ENCODE results near the gene C1QTNF5.
A peak's percentile ranks its signal among the peaks of the same experiment; 100 is the strongest.
"Not testable (repeated sequence)": the region's sequence is repeated elsewhere in the genome, so short reads cannot be mapped to it uniquely, and the experiment has no call there.

C1QTNF5 gene

GRCh38 chr11:119340335-119341221 lies at the start of gene C1QTNF5:
Gene C1QTNF5 (minus strand): TSS chr11:119340883. CDS start chr11:119340397, 486 bp downstream.
- DNase-seq, result no peak

GRCh38 chr11:119389611-119390254 lies 49.0 kb upstream of the C1QTNF5 start:
- no peak for DNase-seq

- DNase-seq, result no peak
Measured at GRCh38 chr11:119388103-119388502, 47.4 kb upstream of the C1QTNF5 start.

DNA sequence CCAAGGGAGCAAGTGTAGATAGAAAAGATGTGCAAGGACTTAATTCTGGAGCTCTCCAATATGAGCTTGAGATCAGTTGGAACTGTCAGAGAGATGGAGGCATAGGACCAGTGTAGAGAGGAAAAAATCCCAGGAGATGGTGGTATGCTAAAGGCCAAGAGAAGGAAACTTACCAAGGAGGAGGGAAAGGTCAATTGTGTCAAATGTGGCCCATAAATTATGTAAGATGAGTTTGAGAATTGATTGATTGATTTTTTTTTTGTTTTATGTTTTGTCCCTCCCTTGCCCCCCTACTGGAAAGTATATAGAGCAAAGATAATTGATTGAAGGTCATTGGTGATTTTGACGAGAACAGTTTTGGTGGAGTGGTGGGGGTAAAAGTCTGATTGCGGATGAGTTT lies 43.6 kb upstream of the C1QTNF5 start:
- no peak for DNase-seq

DNA sequence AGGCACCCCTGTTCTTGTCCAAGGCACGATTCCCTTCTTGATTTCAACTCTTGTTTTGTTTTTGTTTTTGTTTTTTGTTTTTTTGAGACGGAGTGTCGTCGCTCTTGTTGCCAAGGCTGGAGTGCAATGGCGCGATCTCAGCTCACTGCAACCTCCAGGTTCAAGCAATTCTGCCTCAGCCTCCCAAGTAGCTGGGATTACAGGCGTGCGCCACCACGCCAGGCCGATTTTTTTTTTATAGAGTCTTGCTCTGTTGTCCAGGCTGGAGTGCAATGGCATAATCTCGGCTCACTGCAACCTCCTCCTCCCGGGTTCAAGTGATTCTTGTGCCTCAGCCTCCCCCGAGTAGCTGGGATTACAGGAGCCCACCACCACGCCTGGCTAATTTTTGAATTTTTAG lies 41.8 kb upstream of the C1QTNF5 start:
- not testable (repeated sequence) for DNase-seq

DNA sequence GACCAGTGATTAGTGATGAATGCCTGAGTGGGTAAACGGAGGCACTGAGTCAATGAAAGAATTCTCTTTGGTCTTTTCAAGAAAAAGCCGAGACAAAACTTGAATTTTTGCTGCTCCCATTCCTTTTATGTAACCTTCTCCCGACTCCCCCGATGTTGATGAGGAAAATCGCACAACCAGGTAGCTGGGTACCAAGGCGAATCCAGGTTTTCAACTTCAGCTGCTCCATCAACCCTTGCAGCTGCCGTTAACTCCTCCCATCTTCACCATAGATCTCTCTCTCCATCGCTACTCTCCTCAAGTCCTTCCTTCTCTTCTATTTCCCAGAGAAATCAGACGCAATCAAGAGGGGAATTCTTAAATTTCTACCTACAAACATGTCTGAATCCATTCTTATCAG lies 41.4 kb upstream of the C1QTNF5 start:
- no peak for DNase-seq

DNA sequence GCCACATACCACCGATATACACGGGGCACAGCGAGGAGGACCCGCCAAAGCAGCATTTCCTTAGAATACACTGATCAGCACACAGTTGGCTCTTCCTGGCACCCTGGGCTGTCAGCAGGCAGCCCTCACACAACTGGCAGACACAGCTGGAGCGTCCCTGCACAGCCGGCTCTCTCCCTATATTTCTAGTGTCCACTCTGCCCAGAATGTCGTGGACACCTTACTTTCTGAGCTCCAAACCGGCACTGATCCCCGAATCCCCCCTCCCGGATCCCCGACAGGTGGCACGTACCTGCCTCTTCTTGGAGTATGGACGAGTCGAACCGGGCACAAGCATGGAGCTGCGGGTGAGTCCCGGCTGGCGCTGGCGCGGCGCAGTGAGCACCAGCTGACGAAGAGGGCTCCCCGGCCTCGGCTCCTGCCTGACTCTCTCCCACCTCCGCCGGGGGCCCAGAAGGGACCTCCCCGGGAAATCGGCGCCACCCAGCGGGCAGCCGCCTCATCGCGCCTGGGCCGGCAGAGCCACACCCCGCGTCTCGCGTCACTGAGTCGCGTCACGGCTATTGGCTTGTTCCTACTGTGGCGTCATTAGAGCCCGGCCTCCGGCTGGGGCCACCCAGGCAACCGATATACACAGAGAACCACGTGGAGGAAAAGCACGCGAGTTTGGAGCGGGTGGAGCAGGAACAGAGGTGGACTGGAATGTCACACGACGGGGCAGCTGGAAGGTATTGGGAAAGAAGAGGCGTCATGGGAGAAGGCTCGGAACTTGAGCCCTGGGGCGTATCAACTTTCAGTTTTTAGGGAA lies 40.7 kb upstream of the C1QTNF5 start, which contains the start of gene USP2:
Gene USP2, minus strand, starts transcription at position 510 of the 808 bp plus-strand sequence. CDS start 8,210 bp downstream, outside the sequence.
- peak; percentile 78 for DNase-seq

DNA sequence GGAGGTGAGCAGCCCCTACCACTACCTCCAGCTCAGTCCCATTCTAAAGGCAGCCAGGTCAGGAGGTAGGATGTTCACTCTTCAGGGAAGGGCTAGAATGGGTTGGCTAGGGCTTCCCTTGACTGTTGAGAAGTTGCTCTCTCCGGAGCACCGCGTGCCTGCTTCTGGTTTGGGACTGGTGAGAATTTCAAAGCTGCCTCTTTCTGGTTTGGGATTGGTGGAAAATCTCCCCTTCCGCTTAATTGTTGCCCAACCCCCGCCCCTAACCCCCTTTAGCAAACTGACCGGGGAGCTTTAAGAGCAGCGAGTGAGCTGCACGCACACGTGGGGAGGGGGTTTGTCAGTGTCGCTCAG lies 40.1 kb upstream of the C1QTNF5 start:
- DNase-seq, result no peak

DNA sequence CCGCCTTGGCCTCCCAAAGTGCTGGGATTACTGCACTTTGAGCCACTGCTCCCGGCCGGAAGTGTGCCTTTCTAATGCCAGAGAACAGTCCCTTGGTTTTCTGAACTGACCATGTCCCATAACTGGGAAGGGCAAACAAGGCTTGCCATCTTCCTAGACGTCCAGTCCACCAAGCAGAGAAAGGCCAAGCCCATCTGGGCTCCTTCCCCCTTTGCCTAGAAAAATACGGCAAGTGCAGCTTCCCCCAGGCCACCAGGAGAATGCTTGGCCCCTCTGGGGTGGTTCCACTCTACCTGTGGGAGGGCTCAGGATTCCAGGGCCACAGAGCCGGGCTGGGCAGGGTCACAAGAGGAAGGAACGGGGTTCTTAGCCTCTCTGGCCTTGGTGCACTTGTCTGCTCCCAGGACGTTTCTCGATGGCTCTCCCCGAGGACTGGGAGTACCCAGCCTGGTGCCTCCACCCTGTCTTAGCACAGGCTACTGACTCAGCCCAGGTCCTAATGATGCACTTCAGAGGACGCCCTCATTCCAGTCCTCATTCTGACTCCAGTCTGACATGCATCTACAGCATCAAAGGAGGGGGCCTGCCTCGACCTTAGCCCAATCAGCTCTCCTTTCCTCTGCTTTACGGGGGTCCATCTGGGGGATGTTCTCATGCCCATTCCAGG lies 39.6 kb upstream of the C1QTNF5 start:
- no peak for DNase-seq

GRCh38 chr11:119378851-119379465 lies 38.3 kb upstream of the C1QTNF5 start:
- DNase-seq, result no peak

DNA sequence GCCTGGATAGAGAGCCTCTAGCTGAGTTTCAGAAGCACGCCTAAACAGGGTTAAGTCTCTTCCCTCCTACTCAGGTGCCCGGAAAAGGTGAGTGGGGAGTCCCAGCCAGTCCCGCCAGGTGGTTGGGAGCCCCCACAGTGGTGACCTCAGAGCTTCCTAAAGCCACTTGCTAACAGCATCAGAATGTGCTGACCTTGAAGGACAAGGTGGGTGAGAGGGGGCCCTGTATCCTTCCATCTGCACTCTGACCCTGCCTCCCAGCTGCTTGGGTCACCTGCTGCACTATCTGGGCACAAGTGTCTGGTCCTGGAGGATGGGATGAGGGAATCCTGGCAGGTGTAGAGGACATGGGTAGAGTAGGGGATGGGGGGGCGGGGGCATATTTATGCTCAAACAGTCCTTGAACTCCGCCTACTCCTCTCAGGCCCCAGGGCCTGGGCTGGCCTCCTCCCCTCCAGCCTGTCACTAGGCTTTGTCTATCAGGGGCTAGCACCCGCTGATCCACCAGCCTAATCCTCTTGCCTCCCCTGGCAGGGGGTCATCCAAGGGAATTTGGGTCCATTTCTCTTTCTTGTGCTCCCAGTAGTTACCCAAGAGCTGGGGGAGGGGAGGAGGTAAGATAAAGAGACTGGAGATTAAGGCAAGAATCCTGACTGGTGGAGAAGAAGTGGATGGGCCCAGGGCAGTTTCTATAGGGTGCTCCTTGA lies 37.4 kb upstream of the C1QTNF5 start:
- DNase-seq, result no peak

DNA sequence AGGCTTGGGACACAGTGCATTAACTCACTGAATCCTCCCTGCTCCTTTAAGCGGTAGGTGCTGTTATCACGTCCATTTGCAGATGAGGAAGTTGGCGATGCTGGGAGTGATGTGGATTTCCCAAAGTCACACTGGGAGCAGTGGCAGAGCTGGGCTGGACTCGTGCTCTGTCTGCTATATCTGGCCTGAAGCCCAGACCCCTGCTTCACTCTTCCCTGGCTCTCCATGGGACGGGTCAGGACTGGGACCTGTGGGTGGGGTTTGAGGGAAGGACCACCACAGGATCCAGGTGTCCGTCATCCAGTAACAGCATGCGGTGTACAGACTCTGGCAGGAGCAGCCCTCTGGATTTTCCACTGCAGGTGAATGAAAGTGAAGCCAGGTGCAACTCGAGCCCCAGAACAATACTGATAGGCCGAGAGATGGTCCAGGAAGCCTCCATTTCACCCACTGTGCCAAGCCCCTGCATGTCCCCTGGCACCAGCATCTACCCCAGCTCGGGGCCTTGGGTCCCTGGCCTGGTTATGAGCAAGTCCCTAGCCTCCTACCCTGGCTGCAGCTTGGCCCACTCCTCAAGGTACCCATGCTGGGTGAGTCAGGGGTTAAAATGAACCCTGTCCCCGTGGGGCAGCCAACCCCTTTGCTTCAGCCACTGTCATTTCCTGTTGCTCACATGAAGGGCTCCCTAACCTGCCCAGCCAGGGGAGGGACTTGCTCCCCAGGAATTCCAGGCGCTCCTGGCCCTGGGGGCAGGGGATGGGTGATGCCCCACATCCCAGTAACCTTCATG lies 36.6 kb upstream of the C1QTNF5 start:
- no peak for DNase-seq

DNA sequence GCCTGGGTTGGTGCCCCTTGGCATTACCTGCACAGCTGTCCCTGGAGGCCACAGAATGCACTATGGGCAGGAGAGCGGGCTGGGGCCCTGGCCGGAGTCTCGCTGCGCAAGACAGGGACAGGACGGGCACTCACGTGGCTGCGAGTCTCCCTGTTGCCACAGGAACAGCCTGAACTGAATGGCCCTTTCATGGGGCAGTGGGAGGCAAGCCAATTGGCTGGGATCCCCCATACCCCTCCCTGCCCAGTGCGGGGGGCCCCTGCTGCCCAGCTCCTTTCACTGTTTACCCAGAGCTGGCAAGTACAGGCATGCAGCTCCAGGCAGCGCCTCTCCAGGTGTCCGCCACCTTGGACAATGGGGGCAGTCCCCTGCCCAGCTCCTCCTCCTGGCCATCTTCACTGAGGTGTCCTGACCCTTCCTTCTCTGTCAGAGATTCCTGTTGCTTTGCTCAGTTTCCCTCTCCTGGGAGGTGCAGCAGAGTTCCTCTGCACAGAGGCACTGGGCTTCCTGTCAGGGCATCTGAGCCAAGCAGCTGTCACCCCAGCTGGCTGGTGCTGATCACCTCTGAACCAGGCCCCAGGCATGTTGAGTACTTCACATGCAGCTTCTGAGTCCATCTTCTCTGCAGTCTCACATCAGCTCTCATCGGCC lies 35.6 kb upstream of the C1QTNF5 start:
- no peak for DNase-seq

- DNase-seq, result peak; percentile 2
Measured at GRCh38 chr11:119375337-119376196, 34.9 kb upstream of the C1QTNF5 start.

DNA sequence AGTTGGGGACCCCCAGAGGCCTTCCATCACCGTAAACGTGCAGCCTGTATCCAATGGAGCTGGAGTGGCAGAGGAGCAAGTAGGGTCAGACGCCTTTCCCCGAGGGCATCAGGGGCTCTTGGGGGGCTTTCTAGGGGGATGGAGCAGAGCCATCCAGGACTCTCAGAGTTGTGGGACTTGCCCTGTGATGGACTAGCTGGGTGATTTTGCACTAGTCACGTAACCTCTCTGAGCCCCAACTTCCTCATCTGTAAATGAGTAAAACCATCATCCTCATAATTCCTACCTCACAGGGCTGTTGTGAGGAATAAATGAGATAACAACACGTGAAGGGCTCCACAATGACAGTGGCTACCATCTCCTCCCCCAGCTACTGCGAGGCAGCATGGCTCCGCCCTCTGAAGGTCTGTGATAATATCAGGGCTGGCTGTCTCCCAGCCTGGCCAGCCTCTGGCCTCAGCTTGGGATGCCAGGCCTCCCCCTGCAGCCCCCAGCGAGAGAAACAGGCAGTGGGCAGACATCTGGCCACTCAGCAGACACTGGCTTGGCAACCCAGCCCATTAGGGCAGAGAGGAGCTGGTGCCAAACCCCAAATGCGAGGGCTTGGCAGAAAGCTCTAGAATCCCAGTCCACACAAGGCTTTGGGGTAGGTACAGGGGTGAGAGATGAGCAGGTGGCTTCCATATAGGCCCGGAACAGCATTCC lies 34.1 kb upstream of the C1QTNF5 start:
- DNase-seq, result no peak

DNA sequence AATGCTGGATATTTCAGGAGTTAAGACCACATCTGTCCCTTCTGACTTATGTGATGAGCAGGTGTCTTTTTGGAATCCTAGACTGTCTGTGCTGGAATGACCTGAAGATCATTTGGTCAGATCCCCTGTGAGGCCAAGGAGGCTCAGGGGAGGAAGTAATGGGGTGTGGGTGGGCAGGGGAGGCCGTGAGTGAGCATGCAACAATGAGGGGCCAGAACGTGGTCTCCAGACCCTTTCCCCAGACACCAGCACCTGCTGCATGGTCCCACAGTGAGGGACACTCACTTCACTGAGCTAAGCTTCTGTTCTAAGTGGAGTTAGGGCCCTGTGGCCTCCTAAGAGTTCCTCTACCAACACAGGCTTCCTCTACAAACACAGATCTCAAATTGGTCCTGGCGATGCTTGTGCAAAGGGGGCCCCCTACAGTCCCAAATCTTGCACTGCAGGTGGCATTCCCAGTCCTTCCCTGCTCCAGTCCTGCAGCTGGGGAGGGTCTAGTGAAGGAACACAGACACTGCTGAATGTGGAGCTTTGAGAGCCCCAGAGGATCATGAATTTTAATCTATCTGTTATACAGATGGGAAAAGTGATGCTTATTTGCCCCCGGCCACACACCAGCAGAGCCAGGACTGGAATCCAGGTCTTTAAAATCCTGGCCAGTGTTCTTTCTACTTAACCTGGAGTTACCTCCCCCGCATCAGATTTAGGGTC lies 33.4 kb upstream of the C1QTNF5 start:
- peak; percentile 4 for DNase-seq

GRCh38 chr11:119373059-119373920 lies 32.6 kb upstream of the C1QTNF5 start:
- no peak for DNase-seq
